SK-N-SH (cell line): Measurements from ENCODE around the gene SENP5. TPM values are rescaled to one million over a fixed set of nuclear protein-coding genes. Genes with fewer than 3 reads are reported as not detected.

ENCODE experiments used
- CTCF ChIA-PET: fragments of 300-600, 350-600 bp; formaldehyde crosslinking; extraction: SDS; loops from one replicate; lab custom pipeline; 2021; lab: Yijun Ruan, JAX
- POLR2A ChIA-PET: fragments of 350-600 bp; sonication (Branson Sonifier 250); formaldehyde crosslinking; extraction: SDS; loops from one replicate; lab custom pipeline; 2020; ENCODE audit warnings: antibody characterized with exemption, inconsistent platforms; lab: Yijun Ruan, JAX
- DNase-seq: peaks from one replicate; pipeline ENCODE4 v3.0.0; 2012
- H2AFZ ChIP-seq: fragments of 200-600 bp; sonication (generic); 2 replicates; pipeline ENCODE4 v1.8.1; 2016; ENCODE audit warnings: antibody characterized with exemption, mild to moderate bottlenecking, low read depth
- H3F3A ChIP-seq: fragments of 200-600 bp; sonication (generic); replicated peaks from 2 replicates; pipeline ENCODE3; 2016; ENCODE audit warnings: antibody characterized with exemption, mild to moderate bottlenecking; ENCODE audit not compliant: insufficient read depth
- H3K27ac ChIP-seq, 2 experiments: fragments of 200-500 bp in 1 of 2; fragments of 200-600 bp in 1 of 2; sonication (Bioruptor generic) in 1 of 2; sonication (generic), shearing (Covaris generic) in 1 of 2; 2 replicates each; pipeline versions ENCODE4 v1.5.1 to v1.6.1; 2014 to 2016; ENCODE audit warnings: low read depth in 2 of 2, inconsistent platforms in 1 of 2, low read length in 1 of 2, mild to moderate bottlenecking in 1 of 2, mixed read lengths in 1 of 2
- H3K27me3 ChIP-seq: fragments of 200-600 bp; sonication (generic), shearing (Covaris generic); 2 replicates; pipeline ENCODE4 v1.6.1; 2016; ENCODE audit warnings: mixed run types; ENCODE audit not compliant: insufficient read depth
- H3K36me3 ChIP-seq, 2 experiments: fragments of 200-500 bp in 1 of 2; fragments of 200-600 bp in 1 of 2; sonication (Bioruptor generic) in 1 of 2; sonication (generic) in 1 of 2; replicated peaks in 1 of 2; 2 replicates each; pipeline versions ENCODE3 to v1.5.1; 2014 to 2016; ENCODE audit warnings: low read length in 1 of 2, mild to moderate bottlenecking in 1 of 2; ENCODE audit not compliant: insufficient read depth in 2 of 2, control insufficient read depth in 1 of 2
- H3K4me1 ChIP-seq, 2 experiments: fragments of 200-500 bp in 1 of 2; fragments of 200-600 bp in 1 of 2; sonication (Bioruptor generic) in 1 of 2; sonication (generic), shearing (Covaris generic) in 1 of 2; 2 replicates each; pipeline versions ENCODE4 v1.5.1 to v1.6.1; 2014 to 2016; ENCODE audit warnings: low read depth in 1 of 2, low read length in 1 of 2, mixed run types in 1 of 2; ENCODE audit not compliant: insufficient read depth in 2 of 2, control insufficient read depth in 1 of 2
- H3K4me2 ChIP-seq: fragments of 200-600 bp; sonication (generic), shearing (Covaris generic); 2 replicates; pipeline ENCODE4 v1.6.1; 2017; ENCODE audit warnings: mixed run types
- H3K4me3 ChIP-seq, 2 experiments: fragments of 200-500 bp in 1 of 2; fragments of 200-600 bp in 1 of 2; sonication (Bioruptor generic) in 1 of 2; sonication (generic), shearing (Covaris generic) in 1 of 2; 2 replicates each; pipeline versions ENCODE4 v1.5.1 to v1.8.1; 2014 to 2016; ENCODE audit warnings: low read depth in 2 of 2, inconsistent platforms in 1 of 2, low read length in 1 of 2, mild to moderate bottlenecking in 1 of 2, mixed read lengths in 1 of 2, moderate library complexity in 1 of 2
- H3K79me2 ChIP-seq: fragments of 200-600 bp; sonication (generic); 2 replicates; pipeline ENCODE4 v1.8.1; 2017; ENCODE audit warnings: mild to moderate bottlenecking; ENCODE audit not compliant: insufficient read depth
- H3K9ac ChIP-seq: fragments of 200-600 bp; sonication (generic); 2 replicates; pipeline ENCODE4 v1.6.1; 2017; ENCODE audit warnings: mixed run types
- H3K9me2 ChIP-seq: fragments of 200-600 bp; sonication (generic); 2 replicates; pipeline ENCODE4 v1.6.1; 2017; ENCODE audit warnings: mixed run types
- H3K9me3 ChIP-seq: fragments of 200-600 bp; sonication (generic); 2 replicates; pipeline ENCODE4 v1.6.1; 2017; ENCODE audit warnings: mixed run types, mild to moderate bottlenecking, moderate library complexity
- H4K20me1 ChIP-seq: fragments of 200-600 bp; sonication (generic); 2 replicates; pipeline ENCODE4 v1.6.1; 2017; ENCODE audit warnings: mild to moderate bottlenecking, mixed run types; ENCODE audit not compliant: insufficient read depth
- EZH2phosphoT487 ChIP-seq: fragments of 200-600 bp; sonication (generic); IDR thresholded peaks from 2 replicates; pipeline ENCODE4 v1.6.1; 2017; ENCODE audit warnings: low read depth, mixed run types, mild to moderate bottlenecking, antibody characterized with exemption, moderate library complexity, borderline replicate concordance
- FOXJ3 ChIP-seq: sonication (generic); formaldehyde crosslinking; IDR thresholded peaks from 2 replicates; pipeline ENCODE4 v1.5.1; 2020; ENCODE audit warnings: mild to moderate bottlenecking, missing genetic modification reagents
- FOXM1 ChIP-seq: IDR thresholded peaks from 2 replicates; pipeline ENCODE4 v1.4.0; 2012; ENCODE audit warnings: low read depth, mild to moderate bottlenecking
- GABPA ChIP-seq: IDR thresholded peaks from 2 replicates; pipeline ENCODE4 v1.4.0; 2012; ENCODE audit warnings: low read depth, mild to moderate bottlenecking
- GATA2 ChIP-seq: sonication (generic); formaldehyde crosslinking; IDR thresholded peaks from 2 replicates; pipeline ENCODE4 v1.5.0; 2020; ENCODE audit warnings: mild to moderate bottlenecking, missing genetic modification reagents
- NFIC ChIP-seq: IDR thresholded peaks from 2 replicates; pipeline ENCODE4 v1.4.0; 2012; ENCODE audit warnings: borderline replicate concordance
- NRF1 ChIP-seq: IDR thresholded peaks from 2 replicates; pipeline ENCODE4 v1.6.1; 2012; ENCODE audit warnings: low read depth, mild to moderate bottlenecking, low read length
- RAD21 ChIP-seq: IDR thresholded peaks from 2 replicates; pipeline ENCODE4 v1.6.1; 2012; ENCODE audit warnings: mild to moderate bottlenecking, low read length
- RCOR1 ChIP-seq: fragments of 150-350 bp; IDR thresholded peaks from 2 replicates; pipeline ENCODE4 v1.6.1; 2017; ENCODE audit warnings: antibody characterized with exemption, low read length
- RFX5 ChIP-seq: IDR thresholded peaks from 2 replicates; pipeline ENCODE4 v1.6.1; 2012; ENCODE audit warnings: mild to moderate bottlenecking, improper control_type of control experiment, low read length
- RXRA ChIP-seq: IDR thresholded peaks from 2 replicates; pipeline ENCODE4 v1.4.0; 2012; ENCODE audit warnings: low read depth, mild to moderate bottlenecking, borderline replicate concordance
- SIN3A ChIP-seq: IDR thresholded peaks from 2 replicates; pipeline ENCODE4 v1.6.1; 2012; ENCODE audit warnings: low read depth, mild to moderate bottlenecking, low read length, moderate library complexity, borderline replicate concordance
- SMC3 ChIP-seq: IDR thresholded peaks from 2 replicates; pipeline ENCODE4 v1.6.1; 2012; ENCODE audit warnings: low read depth, low read length, improper control_type of control experiment
- TAF1 ChIP-seq: IDR thresholded peaks from 2 replicates; pipeline ENCODE4 v1.6.1; 2012; ENCODE audit warnings: low read depth, mild to moderate bottlenecking, low read length, moderate library complexity, borderline replicate concordance
- TEAD4 ChIP-seq: IDR thresholded peaks from 2 replicates; pipeline ENCODE4 v1.4.0; 2012; ENCODE audit warnings: mild to moderate bottlenecking, borderline replicate concordance; ENCODE audit not compliant: insufficient read depth
- USF1 ChIP-seq: IDR thresholded peaks from 2 replicates; pipeline ENCODE4 v1.4.0; 2012; ENCODE audit warnings: low read depth, borderline replicate concordance
- USF2 ChIP-seq: fragments of 150-350 bp; IDR thresholded peaks from 2 replicates; pipeline ENCODE4 v1.6.1; 2017; ENCODE audit warnings: antibody characterized with exemption, low read length, low read depth, borderline replicate concordance
- WGBS: methylation state at CpG from one replicate; pipeline ENCODE4 v1.1.6; 2017; ENCODE audit warnings: low lambda C conversion rate; 5-methylcytosine and 5-hydroxymethylcytosine counted together
- polyA plus RNA-seq, 3 experiments: library from polyadenylated mRNA; depleted of rRNA; stranded (reverse); fragments of >200 nt; gene quantifications; 2 replicates each; pipeline ENCODE4 v1.2.3, GENCODE V29; 2012
- TF ChIP-seq, protein P1 (sequence below): IDR thresholded peaks from 2 replicates; pipeline ENCODE4 v1.4.0; 2012; ENCODE audit warnings: low read depth
- TF ChIP-seq, protein P2 (sequence below): fragments of 150-350 bp; IDR thresholded peaks from 2 replicates; pipeline ENCODE4 v1.6.1; 2016; ENCODE audit warnings: mild to moderate bottlenecking, low read depth, low read length
- TF ChIP-seq, protein P3 (sequence below): IDR thresholded peaks from 2 replicates; pipeline ENCODE4 v1.6.1; 2012; ENCODE audit warnings: mild to moderate bottlenecking, low read depth, low read length, moderate library complexity
- TF ChIP-seq, protein P4 (sequence below): IDR thresholded peaks from 2 replicates; pipeline ENCODE4; 2012

Gene SENP5
- polyA plus RNA-seq, 1 of the 3 experiments (the other 2 are of a cell fraction) = 7.5 TPM

DNA sequence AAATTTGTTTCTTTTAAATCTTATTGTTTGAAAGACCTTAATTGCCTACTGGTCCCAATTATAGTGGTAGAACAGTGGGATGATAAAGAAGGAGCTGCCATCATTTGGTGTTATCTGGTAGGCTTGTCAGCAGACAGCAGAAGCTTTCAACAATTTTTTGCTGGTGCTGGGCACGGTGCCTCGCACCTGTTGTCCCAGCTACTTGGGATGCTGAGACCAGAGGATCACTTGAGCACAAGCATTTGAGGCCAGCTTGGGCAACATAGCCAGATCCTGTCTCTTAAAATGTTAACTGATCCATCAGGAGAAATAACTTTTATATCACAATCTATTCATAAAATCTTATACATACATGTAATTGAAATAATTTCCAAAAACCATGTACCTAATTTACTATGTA is 36.0 kb downstream of the SENP5 start:
- Histone ChIP-seq H3K4me1 (no peaks in the 10 kb centered on the region), H3K9me3 (no peaks in the 10 kb centered on the region), H3K9ac (no peak overlapping the region), H2AFZ (no peak overlapping the region), H3K27me3 (no peaks in the 10 kb centered on the region), H3K4me2 (no peak overlapping the region), H3K4me3 (no peak overlapping the region), H3K79me2 (peaks cover 11% of the 10 kb centered on the region), H3K9me2 (no peaks in the 10 kb centered on the region), H3K36me3 (peaks cover 49 to 87% of the 10 kb centered on the region in 2 experiments), H3F3A (no peaks in the 10 kb centered on the region), H4K20me1 (no peaks in the 10 kb centered on the region), H3K27ac (no peak overlapping the region)
- no peak for TF ChIP-seq NRF1
- TF ChIP-seq RCOR1 = no peak
- no peak for TF ChIP-seq SMC3
- TF ChIP-seq SIN3A = no peak
- TF ChIP-seq, protein P1, sequence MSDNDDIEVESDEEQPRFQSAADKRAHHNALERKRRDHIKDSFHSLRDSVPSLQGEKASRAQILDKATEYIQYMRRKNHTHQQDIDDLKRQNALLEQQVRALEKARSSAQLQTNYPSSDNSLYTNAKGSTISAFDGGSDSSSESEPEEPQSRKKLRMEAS = no peak
- no peak for TF ChIP-seq RAD21
- TF ChIP-seq, protein P2, sequence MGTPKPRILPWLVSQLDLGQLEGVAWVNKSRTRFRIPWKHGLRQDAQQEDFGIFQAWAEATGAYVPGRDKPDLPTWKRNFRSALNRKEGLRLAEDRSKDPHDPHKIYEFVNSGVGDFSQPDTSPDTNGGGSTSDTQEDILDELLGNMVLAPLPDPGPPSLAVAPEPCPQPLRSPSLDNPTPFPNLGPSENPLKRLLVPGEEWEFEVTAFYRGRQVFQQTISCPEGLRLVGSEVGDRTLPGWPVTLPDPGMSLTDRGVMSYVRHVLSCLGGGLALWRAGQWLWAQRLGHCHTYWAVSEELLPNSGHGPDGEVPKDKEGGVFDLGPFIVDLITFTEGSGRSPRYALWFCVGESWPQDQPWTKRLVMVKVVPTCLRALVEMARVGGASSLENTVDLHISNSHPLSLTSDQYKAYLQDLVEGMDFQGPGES = no peak
- no peak for TF ChIP-seq FOXM1
- TF ChIP-seq NFIC = no peak
- TF ChIP-seq TAF1 = no peak
- TF ChIP-seq RFX5 = no peak
- TF ChIP-seq GABPA = no peak
- no peak for TF ChIP-seq RXRA
- no peak for TF ChIP-seq USF2
- 100% methylated on average over 1 of the region's 2 CpGs for WGBS
- DNase-seq = no peak
- CTCF ChIA-PET = interaction anchor here (1.3 kb wide), 1 partner anchor 67 kb away, joined by 3 read pairs; no protein-coding TSS in a partner anchor
- POLR2A ChIA-PET = no interaction called here

- H2AFZ ChIP-seq = no peak overlapping the region
- H3K4me1 ChIP-seq = no peaks in the 10 kb centered on the region
- no peaks in the 10 kb centered on the region for H3K79me2 ChIP-seq
- 96% methylated on average over 4 of the region's 4 CpGs for WGBS
- no peaks in the 10 kb centered on the region for H4K20me1 ChIP-seq
- H3K4me2 ChIP-seq = no peak overlapping the region
- H3F3A ChIP-seq = no peaks in the 10 kb centered on the region
- no peaks in the 10 kb centered on the region for H3K27me3 ChIP-seq
- H3K36me3 ChIP-seq = peaks cover 8 to 34% of the 10 kb centered on the region in 2 experiments
- no peak overlapping the region for H3K27ac ChIP-seq
- no peaks in the 10 kb centered on the region for H3K9me2 ChIP-seq
- POLR2A ChIA-PET = no interaction called here
- CTCF ChIA-PET = interaction anchor here (0.7 kb wide), 1 partner anchor 55 kb away, joined by 3 read pairs; no protein-coding TSS in a partner anchor
- H3K9ac ChIP-seq = no peak overlapping the region
- H3K9me3 ChIP-seq = no peaks in the 10 kb centered on the region
- no peak overlapping the region for H3K4me3 ChIP-seq
- DNase-seq = no peak
- TF ChIP-seq USF1 (no peak), FOXJ3 (CRISPR knock-in tag) (no peak), RCOR1 (no peak), GATA2 (CRISPR knock-in tag) (no peak), FOXM1 (no peak), EZH2phosphoT487 (no peak), TEAD4 (no peak), RXRA (no peak)
- TF ChIP-seq, protein P3, sequence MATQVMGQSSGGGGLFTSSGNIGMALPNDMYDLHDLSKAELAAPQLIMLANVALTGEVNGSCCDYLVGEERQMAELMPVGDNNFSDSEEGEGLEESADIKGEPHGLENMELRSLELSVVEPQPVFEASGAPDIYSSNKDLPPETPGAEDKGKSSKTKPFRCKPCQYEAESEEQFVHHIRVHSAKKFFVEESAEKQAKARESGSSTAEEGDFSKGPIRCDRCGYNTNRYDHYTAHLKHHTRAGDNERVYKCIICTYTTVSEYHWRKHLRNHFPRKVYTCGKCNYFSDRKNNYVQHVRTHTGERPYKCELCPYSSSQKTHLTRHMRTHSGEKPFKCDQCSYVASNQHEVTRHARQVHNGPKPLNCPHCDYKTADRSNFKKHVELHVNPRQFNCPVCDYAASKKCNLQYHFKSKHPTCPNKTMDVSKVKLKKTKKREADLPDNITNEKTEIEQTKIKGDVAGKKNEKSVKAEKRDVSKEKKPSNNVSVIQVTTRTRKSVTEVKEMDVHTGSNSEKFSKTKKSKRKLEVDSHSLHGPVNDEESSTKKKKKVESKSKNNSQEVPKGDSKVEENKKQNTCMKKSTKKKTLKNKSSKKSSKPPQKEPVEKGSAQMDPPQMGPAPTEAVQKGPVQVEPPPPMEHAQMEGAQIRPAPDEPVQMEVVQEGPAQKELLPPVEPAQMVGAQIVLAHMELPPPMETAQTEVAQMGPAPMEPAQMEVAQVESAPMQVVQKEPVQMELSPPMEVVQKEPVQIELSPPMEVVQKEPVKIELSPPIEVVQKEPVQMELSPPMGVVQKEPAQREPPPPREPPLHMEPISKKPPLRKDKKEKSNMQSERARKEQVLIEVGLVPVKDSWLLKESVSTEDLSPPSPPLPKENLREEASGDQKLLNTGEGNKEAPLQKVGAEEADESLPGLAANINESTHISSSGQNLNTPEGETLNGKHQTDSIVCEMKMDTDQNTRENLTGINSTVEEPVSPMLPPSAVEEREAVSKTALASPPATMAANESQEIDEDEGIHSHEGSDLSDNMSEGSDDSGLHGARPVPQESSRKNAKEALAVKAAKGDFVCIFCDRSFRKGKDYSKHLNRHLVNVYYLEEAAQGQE = no peak
- TF ChIP-seq, protein P4, sequence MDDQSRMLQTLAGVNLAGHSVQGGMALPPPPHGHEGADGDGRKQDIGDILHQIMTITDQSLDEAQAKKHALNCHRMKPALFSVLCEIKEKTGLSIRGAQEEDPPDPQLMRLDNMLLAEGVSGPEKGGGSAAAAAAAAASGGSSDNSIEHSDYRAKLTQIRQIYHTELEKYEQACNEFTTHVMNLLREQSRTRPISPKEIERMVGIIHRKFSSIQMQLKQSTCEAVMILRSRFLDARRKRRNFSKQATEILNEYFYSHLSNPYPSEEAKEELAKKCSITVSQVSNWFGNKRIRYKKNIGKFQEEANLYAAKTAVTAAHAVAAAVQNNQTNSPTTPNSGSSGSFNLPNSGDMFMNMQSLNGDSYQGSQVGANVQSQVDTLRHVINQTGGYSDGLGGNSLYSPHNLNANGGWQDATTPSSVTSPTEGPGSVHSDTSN = no peak
Measured at GRCh38 chr3:196914866-196915265, 47.1 kb downstream of the SENP5 start.
